IMR-90 (cell line): ENCODE data around the gene APC2. TPM values are rescaled to one million over a fixed set of nuclear protein-coding genes. Genes with fewer than 3 reads are reported as not detected.
A peak's percentile ranks its signal among the peaks of the same experiment; 100 is the strongest.

Experiments
- ATAC-seq: fragments of 200-7000 bp; cut with Tn5 transposase; 2 replicates; pipeline ENCODE4 v1.9.1; 2020; ENCODE audit warnings: low read depth, mild to moderate bottlenecking, moderate library complexity
- BruUV-seq: library from RNA; stranded (reverse); fragments of 400-500 nt; replicated peaks from 2 replicates; lab custom pipeline; 2021; lab: Mats Ljungman, UMichigan
- CTCF ChIA-PET: fragments of 300-600 bp; formaldehyde crosslinking; extraction: SDS; loops from one replicate; lab custom pipeline; 2021; ENCODE audit warnings: antibody characterized with exemption; lab: Yijun Ruan, JAX
- POLR2A ChIA-PET: fragments of 300-600 bp; sonication (Branson Sonifier 250); formaldehyde crosslinking; loops from one replicate; lab custom pipeline; 2022; ENCODE audit warnings: antibody characterized with exemption; ENCODE audit not compliant: unreplicated experiment; lab: Charles Lee
- DNase-seq: peaks from one replicate; pipeline ENCODE4 v3.0.0; 2013
- H2AFZ ChIP-seq: replicated peaks from 2 replicates; pipeline ENCODE3; 2013; ENCODE audit warnings: low read length, mild to moderate bottlenecking; ENCODE audit not compliant: poor library complexity
- H2AK5ac ChIP-seq: 2 replicates; pipeline ENCODE4 v1.6.1; 2013; ENCODE audit warnings: low read depth, low read length, inconsistent platforms
- H2AK9ac ChIP-seq: replicated peaks from 2 replicates; pipeline ENCODE3; 2013; ENCODE audit warnings: mild to moderate bottlenecking, low read depth, low read length, moderate library complexity; ENCODE audit not compliant: poor library complexity
- H2BK120ac ChIP-seq: 2 replicates; pipeline ENCODE4 v1.6.1; 2013; ENCODE audit warnings: low read depth, low read length, inconsistent platforms
- H2BK15ac ChIP-seq: 3 replicates; pipeline ENCODE4 v1.6.1; 2013; ENCODE audit warnings: low read depth, low read length, inconsistent platforms
- H2BK20ac ChIP-seq: 2 replicates; pipeline ENCODE4 v1.6.1; 2013; ENCODE audit warnings: low read depth, mild to moderate bottlenecking, inconsistent platforms, low read length, moderate library complexity
- H2BK5ac ChIP-seq: 2 replicates; pipeline ENCODE4 v1.6.1; 2013; ENCODE audit warnings: mild to moderate bottlenecking, low read depth, low read length, inconsistent platforms; ENCODE audit not compliant: poor library complexity, severe bottlenecking
- H3K14ac ChIP-seq: replicated peaks from 2 replicates; pipeline ENCODE4 v1.6.1; 2013; ENCODE audit warnings: low read depth, low read length, inconsistent platforms
- H3K18ac ChIP-seq: 2 replicates; pipeline ENCODE4 v1.6.1; 2013; ENCODE audit warnings: low read depth, low read length, control low read depth
- H3K23ac ChIP-seq: 2 replicates; pipeline ENCODE4 v1.6.1; 2013; ENCODE audit warnings: low read depth, low read length, inconsistent platforms
- H3K27ac ChIP-seq: 2 replicates; pipeline ENCODE4 v1.5.1; 2013; ENCODE audit warnings: mild to moderate bottlenecking, control low read depth, low read length; ENCODE audit not compliant: insufficient read depth
- H3K27me3 ChIP-seq: 2 replicates; pipeline ENCODE4 v1.6.1; 2013; ENCODE audit warnings: low read length; ENCODE audit not compliant: control insufficient read depth, insufficient read depth
- H3K36me3 ChIP-seq: 2 replicates; pipeline ENCODE4 v1.6.1; 2013; ENCODE audit warnings: low read length, mixed read lengths; ENCODE audit not compliant: control insufficient read depth, insufficient read depth
- H3K4ac ChIP-seq: 2 replicates; pipeline ENCODE4 v1.6.1; 2013; ENCODE audit warnings: low read depth, low read length, inconsistent platforms
- H3K4me1 ChIP-seq: 2 replicates; pipeline ENCODE4 v1.6.1; 2013; ENCODE audit warnings: low read length, mixed read lengths; ENCODE audit not compliant: control insufficient read depth, insufficient read depth
- H3K4me2 ChIP-seq: 2 replicates; pipeline ENCODE4 v1.6.1; 2013; ENCODE audit warnings: low read depth, mild to moderate bottlenecking, control low read depth, low read length, moderate library complexity
- H3K4me3 ChIP-seq: 2 replicates; pipeline ENCODE4 v1.5.1; 2013; ENCODE audit warnings: low read depth, mild to moderate bottlenecking, control low read depth, low read length, moderate library complexity; ENCODE audit not compliant: insufficient read depth
- H3K56ac ChIP-seq: 2 replicates; pipeline ENCODE4 v1.6.1; 2013; ENCODE audit warnings: low read length, inconsistent platforms; ENCODE audit not compliant: insufficient read depth; ENCODE audit errors: extremely low read depth
- H3K79me1 ChIP-seq, 2 experiments: 2 replicates each; pipeline ENCODE4 v1.6.1; 2013; ENCODE audit warnings: low read length in 2 of 2, inconsistent platforms in 1 of 2, low read depth in 1 of 2
- H3K9ac ChIP-seq: 2 replicates; pipeline ENCODE4 v1.6.1; 2013; ENCODE audit warnings: low read depth, low read length, control low read depth
- H3K9me1 ChIP-seq: 2 replicates; pipeline ENCODE4 v1.6.1; 2013; ENCODE audit warnings: low read length, inconsistent platforms; ENCODE audit not compliant: insufficient read depth
- H3K9me3 ChIP-seq: 2 replicates; pipeline ENCODE4 v1.6.1; 2013; ENCODE audit warnings: low read length; ENCODE audit not compliant: control insufficient read depth, insufficient read depth
- H4K20me1 ChIP-seq: 2 replicates; pipeline ENCODE4 v1.6.1; 2013; ENCODE audit warnings: low read length, inconsistent platforms; ENCODE audit not compliant: insufficient read depth
- H4K5ac ChIP-seq: 2 replicates; pipeline ENCODE4 v1.6.1; 2013; ENCODE audit warnings: mild to moderate bottlenecking, low read depth, low read length, control low read depth
- H4K8ac ChIP-seq, 2 experiments: 2 replicates each; pipeline ENCODE4 v1.6.1; 2013; ENCODE audit warnings: low read depth in 2 of 2, low read length in 2 of 2, control low read depth in 1 of 2, inconsistent platforms in 1 of 2
- H4K91ac ChIP-seq: 2 replicates; pipeline ENCODE4 v1.6.1; 2013; ENCODE audit warnings: low read depth, low read length, inconsistent platforms; ENCODE audit not compliant: insufficient read depth
- BHLHE40 ChIP-seq: fragments of 150-350 bp; IDR thresholded peaks from 2 replicates; pipeline ENCODE4 v1.6.1; 2016; ENCODE audit warnings: mild to moderate bottlenecking, low read depth, low read length
- CEBPB ChIP-seq: IDR thresholded peaks from 2 replicates; pipeline ENCODE4 v1.6.1; 2012; ENCODE audit warnings: low read depth, low read length, improper control_type of control experiment
- CHD1 ChIP-seq: IDR thresholded peaks from 2 replicates; pipeline ENCODE4 v1.6.1; 2012; ENCODE audit warnings: low read depth, low read length, improper control_type of control experiment
- CTCF ChIP-seq: conservative IDR thresholded peaks from 2 replicates; pipeline ENCODE4 v1.5.1; 2012; ENCODE audit warnings: mild to moderate bottlenecking, low read depth, low read length, improper control_type of control experiment
- ELK1 ChIP-seq: fragments of 150-350 bp; IDR thresholded peaks from 2 replicates; pipeline ENCODE4 v1.6.1; 2016; ENCODE audit warnings: low read depth, mild to moderate bottlenecking, low read length, moderate library complexity, borderline replicate concordance
- FOS ChIP-seq: fragments of 150-350 bp; IDR thresholded peaks from 2 replicates; pipeline ENCODE4 v1.6.1; 2016; ENCODE audit warnings: low read depth, low read length
- MAZ ChIP-seq: IDR thresholded peaks from 2 replicates; pipeline ENCODE4 v1.6.1; 2012; ENCODE audit warnings: low read depth, mild to moderate bottlenecking, low read length, improper control_type of control experiment, moderate library complexity, borderline replicate concordance
- MXI1 ChIP-seq: IDR thresholded peaks from 2 replicates; pipeline ENCODE4 v1.6.1; 2012; ENCODE audit warnings: low read depth, mild to moderate bottlenecking, low read length, moderate library complexity, borderline replicate concordance
- NFE2L2 ChIP-seq: fragments of 150-350 bp; IDR thresholded peaks from 2 replicates; pipeline ENCODE4 v1.6.1; 2016; ENCODE audit warnings: low read depth, mild to moderate bottlenecking, low read length
- RAD21 ChIP-seq: IDR thresholded peaks from 2 replicates; pipeline ENCODE4 v1.6.1; 2012; ENCODE audit warnings: low read length, improper control_type of control experiment
- RCOR1 ChIP-seq: IDR thresholded peaks from 2 replicates; pipeline ENCODE4 v1.6.1; 2012; ENCODE audit warnings: mild to moderate bottlenecking, low read length, improper control_type of control experiment; ENCODE audit not compliant: insufficient replicate concordance
- RFX5 ChIP-seq: IDR thresholded peaks from 2 replicates; pipeline ENCODE4 v1.8.0; 2012; ENCODE audit warnings: low read depth, mild to moderate bottlenecking, low read length, moderate library complexity
- SMC3 ChIP-seq: fragments of 150-350 bp; IDR thresholded peaks from 2 replicates; pipeline ENCODE4 v1.6.1; 2016; ENCODE audit warnings: low read depth, mild to moderate bottlenecking, antibody characterized with exemption, low read length, moderate library complexity
- USF2 ChIP-seq: fragments of 150-350 bp; IDR thresholded peaks from 2 replicates; pipeline ENCODE4 v1.6.1; 2017; ENCODE audit warnings: mild to moderate bottlenecking, antibody characterized with exemption, low read length, low read depth
- WGBS, 2 experiments: methylation state at CpG; one replicate each; pipeline versions ENCODE4 v1.1.5 to v1.1.7; 2013; ENCODE audit warnings: missing lambda C conversion rate in 2 of 2; ENCODE audit not compliant: insufficient read length in 1 of 2; ENCODE audit errors: extremely low coverage in 2 of 2; 5-methylcytosine and 5-hydroxymethylcytosine counted together
- dilution Hi-C: fragments of 300-500 bp; cut with HindIII; formaldehyde crosslinking; loops from one replicate; pipeline ENCODE4 v1.14.3; 2018; ENCODE audit warnings: low sequenced_read_pairs; ENCODE audit not compliant: unreplicated experiment
- in situ Hi-C: fragments of 300-500 bp; cut with MboI; formaldehyde crosslinking; loops from 3 replicates; pipeline ENCODE4 v1.14.3; 2019; ENCODE audit warnings: low sequenced_read_pairs, inconsistent platforms, mixed read lengths
- intact Hi-C: fragments of 100-400 bp; cut with micrococcal nuclease; formaldehyde crosslinking; loops from 2 replicates; pipeline ENCODE4 v1.10.0; 2022
- polyA plus RNA-seq, 3 experiments: library from polyadenylated mRNA; depleted of rRNA; stranded (reverse); fragments of >200 nt; gene quantifications; 2 replicates each; pipeline ENCODE4 v1.2.3, GENCODE V29; 2012; ENCODE audit warnings: low replicate concordance in 1 of 3
- total RNA-seq: library from RNA; depleted of rRNA; stranded (reverse); fragments of >200 nt; gene quantifications from 2 replicates; pipeline ENCODE4 v1.2.3, GENCODE V29; 2012

APC2 gene
- total and polyA plus RNA-seq, 2 of the 4 experiments (the other 2 are of a cell fraction), result 0.36 to 0.41 TPM

GRCh38 chr19:1401889-1402217, 48.1 kb upstream of the APC2 start:
- Histone ChIP-seq H3K9me3 (no peaks in the 10 kb centered on the region), H4K5ac (peak overlapping the region; percentile 40), H3K27me3 (no peaks in the 10 kb centered on the region), H3K4me3 (peak overlapping the region; percentile 71), H4K8ac (peak overlapping the region; percentile 37 to 76), H2BK120ac (no peak overlapping the region), H3K18ac (no peak overlapping the region; the same call in 1 of the 2 replicates), H2BK5ac (no peak overlapping the region), H2BK15ac (no peak overlapping the region), H2AK5ac (no peak overlapping the region), H4K20me1 (0 out of 2 replicates have a peak, but pooled peaks cover under 1% of the 10 kb centered on the region), H3K4ac (no peak overlapping the region), H3K36me3 (peaks cover 3% of the 10 kb centered on the region; the same call in 1 of the 2 replicates), H3K79me1 (peaks cover 0 to 16% of the 10 kb centered on the region in 2 experiments; a peak in 3 of 4 replicates), H4K91ac (no peak overlapping the region), H3K9me1 (no peaks in the 10 kb centered on the region), H2AK9ac (no peak overlapping the region), H3K9ac (peak overlapping the region; percentile 60; the same call in 1 of the 2 replicates), H3K4me1 (peaks cover 8% of the 10 kb centered on the region), H3K4me2 (peak overlapping the region; percentile 75), H3K27ac (no peak overlapping the region; the same call in 1 of the 2 replicates), H2BK20ac (no peak overlapping the region), H2AFZ (peak overlapping the region; percentile 97), H3K14ac (no peak overlapping the region), H3K56ac (no peak overlapping the region), H3K23ac (no peak overlapping the region)
- DNase-seq (no peak), ATAC-seq (no peak)
- no TSS peak for BruUV-seq
- in situ Hi-C loops, result no loop called here
- ChIA-PET POLR2A (no interaction called here), CTCF (no interaction called here)
- dilution Hi-C loops, result no loop called here
- TF ChIP-seq FOS (no peak), BHLHE40 (no peak), CTCF (no peak), NFE2L2 (no peak), CHD1 (no peak), USF2 (no peak), ELK1 (no peak), RAD21 (no peak), RFX5 (no peak), MXI1 (no peak), CEBPB (no peak), MAZ (no peak), RCOR1 (no peak), SMC3 (no peak)
- intact Hi-C loops, result no loop called here
- 80% methylated on average over 1 of the region's 11 CpGs; no CpG with 5 or more reads in 1 of the 2 experiments for WGBS, 2 experiments
